Loucy (cell line): Measurements from ENCODE around the gene FXYD2.
A peak's percentile ranks its signal among the peaks of the same experiment; 100 is the strongest.

Experiments used
- H2AFZ ChIP-seq: fragments of 200-600 bp; sonication (generic); 2 replicates; pipeline ENCODE4 v1.6.0; 2016; ENCODE audit warnings: antibody characterized with exemption, mild to moderate bottlenecking, low read length, moderate library complexity
- H3F3A ChIP-seq: fragments of 200-600 bp; 2 replicates; pipeline ENCODE4 v1.6.0; 2016; ENCODE audit warnings: antibody characterized with exemption, low read depth, mild to moderate bottlenecking
- H3K27me3 ChIP-seq: fragments of 200-600 bp; sonication (generic); 2 replicates; pipeline ENCODE4 v1.6.1; 2014; ENCODE audit warnings: low read length, mild to moderate bottlenecking; ENCODE audit not compliant: insufficient read depth, poor library complexity, severe bottlenecking
- H3K36me3 ChIP-seq: fragments of 200-600 bp; sonication (generic); 2 replicates; pipeline ENCODE4 v1.6.1; 2016; ENCODE audit warnings: low read length; ENCODE audit not compliant: insufficient read depth
- H3K4me1 ChIP-seq: fragments of 200-600 bp; sonication (generic); 2 replicates; pipeline ENCODE4 v1.5.1; 2014; ENCODE audit warnings: low read length, mild to moderate bottlenecking; ENCODE audit not compliant: insufficient read depth, poor library complexity, severe bottlenecking
- H3K4me2 ChIP-seq: fragments of 200-600 bp; sonication (generic); 2 replicates; pipeline ENCODE4 v1.6.0; 2014; ENCODE audit warnings: antibody characterized with exemption, low read length, low read depth, mild to moderate bottlenecking; ENCODE audit not compliant: poor library complexity, severe bottlenecking
- H3K4me3 ChIP-seq: fragments of 200-600 bp; sonication (generic); 2 replicates; pipeline ENCODE4 v1.5.1; 2014; ENCODE audit warnings: low read length, mild to moderate bottlenecking, mixed read lengths; ENCODE audit not compliant: poor library complexity, severe bottlenecking
- H3K79me2 ChIP-seq: fragments of 200-600 bp; sonication (generic); 2 replicates; pipeline ENCODE4 v1.6.1; 2014; ENCODE audit warnings: low read length; ENCODE audit not compliant: insufficient read depth
- H3K9ac ChIP-seq: fragments of 200-600 bp; sonication (generic); 2 replicates; pipeline ENCODE4 v1.6.0; 2014; ENCODE audit warnings: mild to moderate bottlenecking, low read depth, low read length, moderate library complexity; ENCODE audit not compliant: poor library complexity, severe bottlenecking
- H3K9me2 ChIP-seq: fragments of 200-600 bp; sonication (generic); replicated peaks from 2 replicates; pipeline ENCODE4 v1.6.1; 2016; ENCODE audit warnings: low read depth, low read length, mixed read lengths
- H3K9me3 ChIP-seq: fragments of 200-600 bp; sonication (generic); 2 replicates; pipeline ENCODE4 v1.6.1; 2014; ENCODE audit warnings: mild to moderate bottlenecking, antibody characterized with exemption, low read length, low read depth; ENCODE audit not compliant: insufficient read depth
- H4K20me1 ChIP-seq: fragments of 200-600 bp; sonication (generic); 2 replicates; pipeline ENCODE4 v1.6.0; 2014; ENCODE audit warnings: antibody characterized with exemption, low read length, mild to moderate bottlenecking; ENCODE audit not compliant: insufficient read depth, poor library complexity, severe bottlenecking
- EZH2phosphoT487 ChIP-seq: fragments of 200-600 bp; IDR thresholded peaks from 2 replicates; pipeline ENCODE4 v1.6.1; 2018; ENCODE audit warnings: antibody characterized with exemption, mild to moderate bottlenecking, moderate library complexity, borderline replicate concordance
- TF ChIP-seq, protein P1 (sequence below): fragments of 200-600 bp; sonication (generic); conservative IDR thresholded peaks from 2 replicates; pipeline ENCODE4 v1.5.1; 2014; ENCODE audit warnings: mild to moderate bottlenecking, antibody characterized with exemption, low read length

The FXYD2 gene

DNA sequence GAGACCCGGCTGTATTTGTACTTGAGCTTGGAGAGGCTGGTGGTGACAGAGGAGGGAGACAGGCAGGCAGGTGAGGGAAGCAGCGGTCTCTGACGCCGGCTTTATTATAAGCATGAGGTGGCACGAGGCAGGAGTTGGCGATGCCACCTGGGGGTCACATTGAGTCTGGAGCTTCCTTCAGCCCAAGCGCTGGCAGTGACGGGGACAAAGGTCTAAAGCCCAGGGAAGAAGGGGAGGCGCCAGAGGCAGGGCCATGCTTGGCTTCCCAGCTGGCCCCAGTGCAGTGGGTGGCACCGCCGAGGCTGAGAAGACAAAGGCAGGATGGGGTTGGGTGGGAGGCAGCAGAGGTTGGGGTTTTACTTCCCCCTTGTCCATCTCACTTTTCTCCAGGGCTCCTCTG lies 4.5 kb downstream of the FXYD2 start:
- no peaks in the 10 kb centered on the region for H3K9me2 ChIP-seq
- peaks cover 11% of the 10 kb centered on the region; the same call in 1 of the 2 replicates for H3K79me2 ChIP-seq
- H3F3A ChIP-seq: peaks cover 8% of the 10 kb centered on the region; the same call in 1 of the 2 replicates
- H4K20me1 ChIP-seq: no peaks in the 10 kb centered on the region
- no peak overlapping the region for H3K4me3 ChIP-seq
- H3K4me2 ChIP-seq: no peak overlapping the region
- H3K9me3 ChIP-seq: no peaks in the 10 kb centered on the region
- no peaks in the 10 kb centered on the region for H3K36me3 ChIP-seq
- H3K9ac ChIP-seq: no peak overlapping the region
- peaks cover 65% of the 10 kb centered on the region for H3K4me1 ChIP-seq
- H2AFZ ChIP-seq: no peak overlapping the region
- no peaks in the 10 kb centered on the region for H3K27me3 ChIP-seq
- TF ChIP-seq, protein P1, sequence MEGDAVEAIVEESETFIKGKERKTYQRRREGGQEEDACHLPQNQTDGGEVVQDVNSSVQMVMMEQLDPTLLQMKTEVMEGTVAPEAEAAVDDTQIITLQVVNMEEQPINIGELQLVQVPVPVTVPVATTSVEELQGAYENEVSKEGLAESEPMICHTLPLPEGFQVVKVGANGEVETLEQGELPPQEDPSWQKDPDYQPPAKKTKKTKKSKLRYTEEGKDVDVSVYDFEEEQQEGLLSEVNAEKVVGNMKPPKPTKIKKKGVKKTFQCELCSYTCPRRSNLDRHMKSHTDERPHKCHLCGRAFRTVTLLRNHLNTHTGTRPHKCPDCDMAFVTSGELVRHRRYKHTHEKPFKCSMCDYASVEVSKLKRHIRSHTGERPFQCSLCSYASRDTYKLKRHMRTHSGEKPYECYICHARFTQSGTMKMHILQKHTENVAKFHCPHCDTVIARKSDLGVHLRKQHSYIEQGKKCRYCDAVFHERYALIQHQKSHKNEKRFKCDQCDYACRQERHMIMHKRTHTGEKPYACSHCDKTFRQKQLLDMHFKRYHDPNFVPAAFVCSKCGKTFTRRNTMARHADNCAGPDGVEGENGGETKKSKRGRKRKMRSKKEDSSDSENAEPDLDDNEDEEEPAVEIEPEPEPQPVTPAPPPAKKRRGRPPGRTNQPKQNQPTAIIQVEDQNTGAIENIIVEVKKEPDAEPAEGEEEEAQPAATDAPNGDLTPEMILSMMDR: no peak

DNA sequence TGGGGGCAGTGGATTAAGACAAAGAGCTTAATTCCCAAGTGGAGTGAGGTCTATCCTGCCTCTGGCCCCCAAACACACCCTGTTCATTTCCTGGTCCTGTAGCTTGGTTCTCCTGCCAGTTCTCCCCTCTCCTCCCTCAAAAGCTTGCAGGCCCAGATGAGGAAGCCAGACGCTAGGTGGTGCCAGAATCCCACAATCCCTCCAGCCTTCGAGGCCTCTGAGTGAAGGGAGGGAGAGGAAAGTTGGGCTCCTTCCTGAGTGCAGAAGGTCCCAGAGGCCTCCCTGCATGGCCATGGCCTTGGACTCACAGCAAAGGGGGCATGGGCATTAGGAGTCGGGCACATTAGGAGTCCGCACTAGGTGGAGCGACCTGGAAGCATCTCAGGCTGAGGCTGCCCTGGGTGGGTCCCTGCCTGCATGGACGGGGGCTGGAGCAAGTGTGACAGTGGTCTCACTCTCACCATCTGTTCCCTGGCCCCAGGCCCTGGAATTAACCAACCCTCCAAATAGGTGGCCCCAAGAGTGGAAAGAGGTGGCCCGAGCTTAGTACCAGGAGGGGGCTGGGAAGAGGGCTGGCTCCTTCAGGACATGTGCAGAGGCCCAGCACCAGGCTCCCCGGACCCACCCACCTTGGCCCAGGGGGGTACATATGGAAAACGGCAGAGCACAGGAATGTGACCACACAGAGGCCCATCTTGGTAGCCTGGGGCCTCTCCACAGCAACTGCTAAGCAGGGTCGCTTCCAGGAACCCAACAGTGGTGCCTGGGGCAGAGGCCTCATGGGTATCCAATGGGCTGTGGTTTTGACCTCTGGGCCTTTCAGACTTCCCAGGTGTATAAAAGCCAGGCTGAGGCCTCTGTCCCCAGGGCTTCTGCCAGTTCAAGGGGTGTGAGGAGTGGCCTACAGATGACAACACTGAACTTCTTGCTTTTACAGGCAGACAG lies 5.2 kb downstream of the FXYD2 start:
- Histone ChIP-seq H3K9ac (no peak overlapping the region), H2AFZ (no peak overlapping the region), H3K36me3 (no peaks in the 10 kb centered on the region), H3F3A (peaks cover 8% of the 10 kb centered on the region; the same call in 1 of the 2 replicates), H3K4me3 (no peak overlapping the region), H3K9me2 (no peaks in the 10 kb centered on the region), H3K79me2 (peaks cover 7% of the 10 kb centered on the region; the same call in 1 of the 2 replicates), H3K4me1 (peaks cover 65% of the 10 kb centered on the region), H3K9me3 (no peaks in the 10 kb centered on the region), H3K27me3 (no peaks in the 10 kb centered on the region), H3K4me2 (no peak overlapping the region), H4K20me1 (no peaks in the 10 kb centered on the region)
- TF ChIP-seq, protein P1: peak; percentile 70
- TF ChIP-seq EZH2phosphoT487: no peak

DNA sequence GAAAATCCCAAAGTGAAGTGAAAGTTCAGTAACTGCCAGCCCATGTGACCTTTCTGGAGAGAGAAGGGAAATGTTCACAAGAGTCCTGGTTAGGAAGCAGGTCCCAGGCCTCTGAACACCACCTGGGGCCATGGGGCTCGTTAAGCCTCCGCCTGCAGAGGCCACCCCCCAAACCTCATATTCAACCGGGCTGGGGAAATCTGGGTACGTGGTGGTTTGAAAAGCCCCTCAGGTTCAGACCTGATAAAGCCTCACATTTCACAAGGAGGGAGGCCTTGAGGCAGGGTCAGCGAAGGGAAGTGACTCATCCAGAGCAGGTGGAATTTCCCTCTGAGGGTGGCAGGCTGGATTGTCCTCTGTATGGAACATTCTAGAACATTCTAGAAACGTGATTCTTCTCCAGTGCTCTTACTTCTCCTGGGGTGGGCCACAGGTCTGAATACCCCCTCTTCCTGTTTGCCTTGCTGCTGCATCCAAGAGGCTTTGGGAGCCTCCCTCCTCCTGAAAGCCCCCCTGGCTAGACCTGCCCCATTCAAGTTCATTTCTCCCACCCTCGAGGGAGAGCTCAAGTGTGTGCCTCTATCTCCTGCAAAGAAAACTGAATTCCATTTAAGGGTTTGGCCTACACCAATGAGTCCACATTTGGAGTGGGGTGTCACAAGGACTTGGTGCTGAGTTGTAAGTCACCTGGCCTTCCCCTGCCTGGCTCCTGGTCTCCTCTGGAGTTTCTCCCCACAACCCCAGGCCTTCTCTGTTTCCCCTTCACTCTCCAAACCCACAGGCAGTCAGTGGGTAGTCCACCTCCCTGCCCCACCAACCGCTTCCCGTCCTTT lies 6.3 kb downstream of the FXYD2 start:
- Histone ChIP-seq H3K9me3 (no peaks in the 10 kb centered on the region), H3F3A (no peaks in the 10 kb centered on the region), H4K20me1 (no peaks in the 10 kb centered on the region), H3K79me2 (peaks cover 7% of the 10 kb centered on the region; the same call in 1 of the 2 replicates), H3K9me2 (no peaks in the 10 kb centered on the region), H3K27me3 (no peaks in the 10 kb centered on the region), H3K4me3 (no peak overlapping the region), H3K4me2 (peak overlapping the region; percentile 46), H2AFZ (peak overlapping the region; percentile 58; the same call in 1 of the 2 replicates), H3K4me1 (peaks cover 57% of the 10 kb centered on the region), H3K36me3 (no peaks in the 10 kb centered on the region), H3K9ac (peak overlapping the region; percentile 18)
- no peak for TF ChIP-seq EZH2phosphoT487
- TF ChIP-seq, protein P1: peak; percentile 6; the same call in 1 of the 2 replicates
